CD4-positive, alpha-beta T cell treated with Interferon gamma for 1 hour (primary cell): ENCODE results near the gene C1QL1.

Experiments used
- DNase-seq: peaks from one replicate; pipeline ENCODE4 v3.0.0-alpha.2; 2020

Gene C1QL1

DNA sequence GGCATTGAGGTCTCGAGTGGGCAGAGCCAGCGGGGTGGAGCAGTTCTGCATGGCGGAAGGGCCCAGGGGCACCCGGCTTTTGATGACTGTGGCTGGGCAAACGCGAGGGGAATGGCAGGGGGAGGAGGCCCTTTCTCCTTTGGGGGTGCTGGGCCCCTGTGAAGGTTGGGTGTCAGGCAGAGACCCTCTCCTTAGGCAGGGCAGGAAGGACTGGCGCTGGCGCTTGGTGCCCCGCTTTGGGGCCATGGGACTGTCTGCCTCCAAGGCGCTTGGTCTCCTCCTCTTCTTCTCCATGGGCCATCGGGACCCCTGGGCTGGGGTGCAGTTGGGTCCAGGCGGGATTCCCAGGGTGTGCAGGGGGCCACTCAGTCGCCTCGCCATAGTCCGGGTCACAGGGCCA, 40.0 kb downstream of the C1QL1 start:
- no peak for DNase-seq

DNA sequence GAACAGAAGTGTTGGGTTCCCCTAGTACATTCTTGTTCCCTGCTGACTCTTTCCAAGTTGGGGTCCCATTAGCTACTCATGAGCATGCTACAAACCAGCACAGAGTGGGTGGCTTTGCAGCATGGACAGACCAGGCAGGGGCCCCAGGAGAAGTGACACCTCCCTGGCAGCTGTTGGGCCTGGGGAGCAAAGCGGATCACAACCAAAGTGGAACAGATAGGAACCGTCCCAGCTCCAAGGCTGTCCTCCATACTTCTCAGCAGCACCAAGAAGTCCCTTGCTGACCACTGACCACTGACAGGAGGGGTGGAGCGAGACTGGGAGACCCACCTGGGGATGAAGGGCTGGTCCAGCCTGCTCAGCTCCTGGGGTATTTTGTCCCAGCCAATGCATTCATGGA, 40.4 kb downstream of the C1QL1 start:
- no peak for DNase-seq

DNA sequence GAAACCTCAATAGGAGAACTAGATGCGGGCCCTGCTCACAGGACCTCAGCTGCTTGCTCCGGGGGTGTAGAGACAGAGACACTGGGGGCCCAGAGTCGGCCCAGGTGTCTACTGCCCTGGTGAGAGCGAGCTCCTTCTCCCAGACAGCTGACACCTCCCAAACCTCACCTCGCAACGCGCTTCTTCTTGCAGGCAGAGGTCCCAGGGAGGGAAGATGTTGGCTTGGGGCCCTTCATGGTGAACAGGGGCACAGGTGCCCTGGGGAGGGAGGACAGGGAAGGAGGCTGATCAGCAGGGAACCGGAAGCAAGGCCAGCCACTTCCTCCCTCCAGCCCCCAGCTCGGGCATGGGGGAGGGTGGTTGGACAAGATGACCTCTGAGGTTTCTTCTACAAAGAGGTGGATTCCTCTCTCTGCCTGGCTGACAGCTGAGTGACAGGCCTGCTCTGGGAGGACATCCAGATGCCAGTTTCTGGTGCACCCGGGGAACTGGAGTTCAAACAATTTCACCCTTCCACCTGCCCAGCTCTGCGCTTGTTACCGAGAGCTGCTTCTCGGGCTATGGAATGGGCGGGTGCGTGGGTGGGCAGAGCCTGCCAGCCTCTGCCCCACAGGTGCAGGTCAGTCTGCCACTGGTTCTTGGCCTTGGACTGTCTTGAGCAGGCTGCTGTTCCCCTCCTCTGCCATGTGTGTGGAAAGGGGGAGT, 41.1 kb downstream of the C1QL1 start:
- no peak for DNase-seq

DNA sequence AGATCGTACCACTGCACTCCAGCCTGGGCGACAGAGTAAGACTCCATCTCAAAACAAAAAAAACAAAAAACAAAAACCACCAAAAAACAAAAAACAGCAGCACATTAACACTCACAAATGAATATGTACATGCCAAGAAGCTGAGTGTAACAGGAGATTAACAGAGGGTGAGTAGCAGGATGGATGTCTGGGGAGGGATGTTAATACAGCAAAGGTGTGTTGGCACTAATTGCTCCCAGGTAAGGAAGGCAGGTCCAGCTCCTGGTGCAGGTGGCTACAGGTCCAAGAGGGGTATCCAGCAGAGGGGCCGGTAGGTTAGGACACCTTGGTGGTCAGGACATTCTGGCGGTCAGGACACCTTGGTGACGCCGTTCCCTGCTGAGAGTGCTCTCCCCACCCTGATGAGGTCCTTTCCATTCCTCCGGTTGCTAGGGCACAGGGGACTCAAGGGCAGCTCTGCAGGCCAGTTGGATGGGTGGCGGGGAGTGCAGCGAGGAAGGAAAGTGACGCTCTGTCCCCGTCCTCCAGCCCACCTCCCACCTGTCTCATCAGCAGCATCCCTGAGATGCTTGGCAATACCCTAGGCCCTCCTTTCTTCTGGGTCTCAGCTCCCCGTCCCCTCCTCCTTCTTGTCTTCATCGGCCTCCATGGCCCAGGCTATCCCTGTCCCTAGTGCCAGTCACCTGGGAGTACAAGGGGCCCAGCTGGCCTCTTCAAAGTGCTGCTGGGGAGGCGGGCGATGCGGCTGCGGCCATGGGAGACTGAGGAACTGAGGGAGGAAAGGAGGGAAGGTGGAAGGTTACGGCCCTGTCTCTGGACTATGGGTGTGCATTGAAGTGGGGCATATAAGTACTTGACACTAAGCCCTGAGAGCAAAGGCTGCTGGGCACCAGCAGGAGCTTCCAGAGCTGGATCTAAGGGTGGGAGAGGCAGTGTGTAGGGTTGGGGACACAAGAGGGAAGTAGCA, 42.1 kb downstream of the C1QL1 start:
- DNase-seq, result no peak

DNA sequence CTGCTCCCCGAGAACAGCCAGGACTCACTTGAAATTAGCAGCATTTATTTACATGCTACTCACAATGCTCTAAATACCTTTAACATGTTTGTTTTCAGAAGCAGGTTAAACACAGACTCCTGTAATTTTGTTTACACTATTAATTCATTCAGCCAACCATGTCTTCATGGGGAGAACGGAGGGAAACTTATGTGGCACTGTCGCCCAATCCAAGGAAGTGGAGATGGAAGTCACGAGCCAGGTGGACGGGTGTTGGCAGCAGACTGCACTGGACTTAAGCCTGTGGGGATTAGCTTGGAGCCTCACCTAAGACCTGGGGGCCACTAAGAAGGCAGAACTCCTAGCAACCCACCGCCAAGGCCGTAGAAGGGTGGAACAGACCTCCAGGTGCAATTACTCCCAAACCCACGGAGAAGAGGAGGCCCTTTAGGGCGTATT, 44.0 kb downstream of the C1QL1 start:
- no peak for DNase-seq

DNA sequence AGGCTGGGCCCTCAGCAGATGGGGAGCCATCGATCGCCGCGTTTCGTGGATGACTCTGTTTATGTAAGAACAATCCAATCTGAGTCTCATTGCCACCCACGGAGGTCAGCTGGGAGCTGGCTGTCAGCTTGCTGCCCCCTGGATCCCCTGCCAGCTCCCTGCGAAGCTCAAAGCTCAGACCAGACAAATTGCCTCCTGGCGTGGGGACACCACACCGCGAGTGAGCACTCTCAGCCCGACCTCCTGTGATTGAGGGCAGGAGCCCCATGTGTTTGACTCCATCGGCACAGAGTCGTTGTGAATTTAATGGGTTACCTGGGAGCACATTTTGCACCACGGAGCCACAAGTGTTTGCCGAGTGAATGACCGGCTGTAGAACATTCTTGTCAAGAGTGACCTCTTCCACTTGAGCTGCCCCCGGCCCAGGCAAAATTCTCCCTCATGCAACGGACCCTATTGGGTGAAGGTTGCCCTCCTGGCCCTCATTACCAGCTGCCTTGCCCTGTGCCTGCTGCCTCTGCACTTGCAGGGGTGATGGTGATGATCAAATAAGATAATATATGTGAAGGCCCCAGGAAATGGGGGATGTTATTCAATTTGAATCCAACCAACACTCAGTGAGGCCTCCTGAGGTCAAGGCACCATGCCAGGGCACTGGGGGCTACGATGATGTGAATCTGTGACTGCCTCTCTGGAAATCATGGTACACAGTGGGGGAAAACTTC, 45.2 kb downstream of the C1QL1 start:
- no peak for DNase-seq

DNA sequence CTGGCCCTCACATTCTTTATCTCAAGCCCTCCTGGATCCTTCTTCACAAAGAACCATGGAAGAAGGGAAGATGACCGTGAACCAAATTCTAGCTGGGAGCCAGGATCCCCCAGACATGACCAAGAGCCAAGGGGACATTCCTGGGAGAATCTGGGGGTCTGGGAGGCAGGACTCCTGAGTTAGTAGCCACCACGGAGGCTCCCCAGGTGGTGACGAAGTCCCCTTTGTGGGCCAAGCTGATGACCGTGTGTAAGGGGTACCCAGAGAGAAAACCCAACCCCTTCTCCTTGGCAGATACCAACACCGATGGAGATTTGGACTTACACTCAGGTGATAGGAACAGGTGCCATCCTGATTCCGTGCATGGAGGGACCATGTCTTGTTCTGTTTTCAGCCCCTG, 46.0 kb downstream of the C1QL1 start:
- no peak for DNase-seq

DNA sequence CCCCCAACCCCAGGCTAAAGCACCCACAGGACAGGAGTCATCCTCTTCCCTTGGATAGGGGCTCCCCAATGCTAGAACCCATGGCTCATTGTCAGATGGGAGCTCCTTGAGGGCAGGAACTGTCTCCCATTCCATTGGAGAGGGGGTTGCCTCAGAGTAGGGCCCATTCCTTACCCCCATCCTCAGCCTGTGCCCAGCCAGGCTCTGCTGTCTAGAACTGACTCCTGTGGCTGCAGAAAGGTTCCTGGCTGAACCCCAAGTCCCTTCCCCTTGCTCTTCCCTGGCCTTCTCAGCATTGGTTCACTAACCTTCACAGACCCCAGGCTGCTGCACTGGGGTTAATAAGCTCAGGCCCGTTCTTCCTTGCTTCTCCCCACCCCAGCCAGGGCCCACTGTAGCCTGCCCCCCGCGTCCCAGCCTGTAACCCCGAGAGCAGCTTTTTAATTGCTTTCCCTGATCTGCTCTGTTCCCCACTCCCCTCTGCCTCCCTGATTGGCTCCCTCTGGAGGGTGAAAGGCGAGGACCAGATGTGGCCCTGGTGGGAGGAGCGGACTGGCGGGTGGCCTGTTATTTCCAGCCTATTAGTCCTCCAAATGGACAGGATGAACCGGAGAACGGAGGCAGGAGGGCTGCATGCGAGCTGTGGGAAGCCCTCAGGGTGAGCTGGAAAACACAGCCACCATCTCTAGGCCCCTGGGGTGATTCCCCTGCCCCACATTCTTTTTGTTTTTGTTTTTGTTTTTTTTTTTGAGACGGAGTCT, 46.8 kb downstream of the C1QL1 start:
- no peak for DNase-seq

DNA sequence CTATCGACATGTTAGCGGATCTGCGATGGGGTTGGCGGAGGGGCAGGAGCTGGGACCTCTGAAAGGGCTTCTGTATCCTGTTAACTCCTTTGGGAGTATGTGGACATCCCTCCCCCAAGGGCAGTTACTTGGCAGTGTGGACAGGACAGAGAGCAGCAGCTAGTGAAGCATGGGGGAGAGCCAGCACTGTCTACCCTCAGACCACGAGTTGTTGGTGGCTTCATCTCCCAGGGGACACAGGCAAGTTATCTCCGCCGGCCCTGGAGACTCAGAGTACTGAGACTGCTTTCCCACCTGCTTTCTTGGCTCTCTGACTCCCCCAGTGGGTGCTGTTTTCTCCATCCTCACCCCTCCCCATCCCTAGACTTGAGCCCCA, 47.5 kb downstream of the C1QL1 start:
- no peak for DNase-seq

DNA sequence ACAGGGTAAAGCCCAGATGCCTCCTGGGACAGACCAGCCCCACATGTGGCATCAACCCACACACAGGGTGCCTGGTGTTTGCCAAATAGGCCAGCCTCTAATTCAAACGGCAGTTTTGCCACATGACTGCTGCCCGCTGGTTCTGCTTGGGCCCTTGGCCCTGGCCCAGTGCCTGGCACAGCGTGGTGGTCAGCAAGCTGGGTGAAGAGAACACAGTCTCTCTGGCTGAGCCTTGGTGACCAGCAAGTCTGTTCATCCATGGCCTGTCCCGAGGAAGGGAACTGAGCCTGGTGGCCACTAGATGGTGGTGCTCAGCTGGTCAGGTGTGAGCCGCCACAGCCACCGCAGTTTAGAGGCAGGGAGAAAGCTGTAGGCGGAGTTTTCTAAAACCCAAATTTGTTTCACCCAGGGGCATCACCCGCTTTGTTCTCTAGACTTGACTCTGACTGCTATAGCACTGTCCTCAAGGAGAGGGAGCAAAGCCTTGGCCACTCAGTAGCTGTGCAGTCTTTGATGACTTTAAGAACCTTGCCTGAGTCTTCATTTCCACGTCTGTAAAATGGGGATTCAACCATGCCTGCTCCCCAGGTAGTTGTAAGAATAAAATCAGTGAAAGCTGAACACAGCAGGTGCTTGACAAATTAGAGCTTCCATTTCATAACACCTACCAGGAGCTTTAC, 48.1 kb downstream of the C1QL1 start:
- peak; percentile 62 for DNase-seq

DNA sequence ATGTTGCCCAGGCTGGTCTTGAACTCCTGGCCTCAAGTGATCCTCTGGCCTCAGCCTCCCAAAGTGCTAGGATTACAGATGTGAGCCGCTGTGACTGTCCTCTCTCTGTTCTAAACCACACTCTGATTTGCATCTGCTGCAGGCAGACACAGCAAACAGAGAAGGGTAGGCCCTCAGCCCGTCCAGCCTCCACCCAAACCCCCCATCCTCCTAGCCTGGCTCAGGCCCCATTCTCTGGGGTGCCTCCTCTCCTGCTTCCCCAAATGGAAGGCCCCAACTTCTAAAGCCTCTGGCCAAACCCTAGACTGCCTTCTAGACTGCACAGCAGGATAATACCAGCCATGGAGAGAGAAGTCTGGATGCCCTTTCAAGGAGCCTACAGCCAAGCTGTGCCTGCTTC, 48.7 kb downstream of the C1QL1 start:
- no peak for DNase-seq

DNA sequence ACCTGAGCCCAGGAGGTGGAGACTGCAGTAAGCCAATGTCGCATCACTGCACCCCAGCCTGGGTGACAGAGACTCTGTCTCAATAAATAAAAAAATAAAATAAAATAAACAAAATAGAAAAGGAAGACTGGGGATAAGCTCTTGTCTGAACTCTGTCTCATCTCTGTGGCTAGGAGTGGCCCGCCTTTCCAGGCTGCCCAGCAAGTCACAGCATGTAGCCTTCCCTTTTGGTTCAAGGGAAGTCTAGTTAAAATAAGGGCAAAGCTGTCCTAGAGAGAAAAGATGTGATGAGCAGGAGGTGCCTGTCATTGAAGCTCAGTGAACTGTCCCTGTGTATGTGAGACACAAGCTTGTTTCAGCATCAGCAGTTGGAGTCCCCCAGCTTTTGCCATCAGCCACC, 50.1 kb downstream of the C1QL1 start:
- no peak for DNase-seq

DNA sequence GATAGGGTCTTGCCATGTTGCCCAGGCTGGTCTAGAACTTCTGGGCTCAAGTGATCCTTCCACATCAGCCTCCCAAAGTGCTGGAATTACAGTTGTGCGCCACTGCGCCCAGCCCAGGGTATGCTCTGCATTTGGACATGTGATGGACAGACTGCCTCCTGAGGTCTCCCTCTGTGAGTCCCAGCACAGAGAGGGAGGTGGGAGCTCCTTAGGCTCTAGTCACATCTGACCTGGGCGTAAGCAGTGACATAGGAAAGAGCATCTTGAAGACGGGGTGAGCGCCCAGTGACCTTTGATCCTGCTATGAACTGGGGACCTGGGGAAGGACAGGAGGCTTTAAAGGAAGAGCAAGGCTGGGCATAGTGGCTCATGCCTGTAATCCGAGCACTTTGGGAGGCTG, 50.6 kb downstream of the C1QL1 start:
- no peak for DNase-seq

DNA sequence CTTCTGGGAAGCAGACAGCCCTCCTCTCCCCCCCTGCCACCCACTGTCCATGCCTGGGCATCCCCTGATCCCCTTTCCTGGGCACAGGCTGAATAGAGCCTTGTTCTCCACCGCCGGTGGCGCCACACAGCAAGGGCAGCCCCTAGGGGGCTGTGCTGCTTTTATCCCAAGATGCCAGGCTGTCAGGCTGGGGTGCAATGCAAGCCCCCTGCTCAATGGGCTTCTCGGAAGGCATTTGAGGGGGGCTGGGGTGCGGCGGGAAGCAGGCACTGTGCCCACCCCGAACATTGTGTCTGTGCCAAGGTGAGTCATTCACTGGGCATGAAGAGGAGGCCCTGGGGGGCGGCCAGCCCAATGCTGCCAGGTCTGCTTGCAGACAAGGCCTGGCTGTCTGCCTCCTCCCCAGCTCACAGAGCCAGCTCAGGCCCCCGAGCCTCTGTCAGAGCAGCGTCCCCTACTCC, 51.3 kb downstream of the C1QL1 start:
- no peak for DNase-seq

DNA sequence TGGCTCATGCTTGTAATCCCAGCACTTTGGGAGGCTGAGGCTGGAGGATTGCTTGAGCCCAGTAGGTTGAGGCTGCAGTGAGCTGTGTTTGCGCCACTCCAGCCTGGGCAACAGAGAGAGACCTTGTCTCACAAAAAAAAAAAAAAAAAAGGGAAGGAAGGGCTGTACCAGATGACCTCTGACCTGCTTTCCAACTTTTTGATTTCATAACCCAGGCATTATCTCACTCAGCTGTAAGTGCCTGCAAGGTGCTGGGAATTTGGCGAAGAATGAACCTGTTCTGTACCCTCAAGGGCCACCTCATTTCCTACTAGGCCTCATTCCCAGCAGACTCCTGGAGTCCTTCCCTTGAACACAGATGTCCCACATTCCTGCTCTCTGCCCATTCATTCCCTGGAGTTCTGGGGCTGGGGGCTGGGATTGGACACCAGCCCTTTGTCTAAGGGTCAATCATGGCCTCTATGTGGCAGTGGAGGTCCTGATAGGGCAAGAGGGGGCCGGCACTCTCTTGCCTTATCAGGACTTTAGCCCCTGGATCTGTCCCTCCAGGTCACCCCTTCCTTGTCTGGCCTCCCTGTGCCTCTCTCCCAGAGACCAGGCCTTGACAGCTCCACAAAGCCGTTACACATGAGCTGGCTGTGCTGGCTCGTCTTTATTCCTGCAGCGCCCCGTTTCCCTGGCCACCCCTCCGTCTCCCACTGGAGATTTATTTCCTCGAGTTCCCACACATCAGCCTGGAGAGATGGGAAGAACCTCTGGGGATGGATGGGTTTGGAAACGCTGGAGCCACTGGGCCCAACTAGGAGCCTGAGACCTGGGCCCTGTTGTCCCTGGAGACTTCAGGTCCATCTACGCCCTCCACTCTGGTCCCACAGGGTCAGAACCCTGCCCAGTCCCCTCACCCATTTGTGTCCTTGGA, 52.0 kb downstream of the C1QL1 start:
- no peak for DNase-seq

DNA sequence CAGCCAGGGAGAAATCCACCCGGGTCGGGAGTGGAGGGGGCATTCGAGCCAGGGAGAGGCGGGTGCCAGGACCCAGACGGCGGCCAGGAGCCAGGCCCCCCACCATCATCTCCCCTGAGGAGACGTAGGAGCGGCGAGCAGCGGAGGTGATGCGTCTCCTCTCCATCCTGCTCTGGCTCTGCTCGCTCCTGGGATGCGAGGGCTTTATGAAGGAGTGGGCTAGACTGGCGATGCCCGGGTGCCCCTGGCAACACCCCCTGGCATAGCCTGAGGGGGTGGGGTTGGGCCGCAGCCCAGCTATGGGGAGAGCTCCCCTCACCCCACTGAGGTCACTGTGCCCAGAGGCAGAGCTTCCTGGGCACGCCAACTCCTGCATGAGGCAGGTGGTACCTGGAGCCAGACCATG, 52.8 kb downstream of the C1QL1 start, which contains the start of gene GFAP:
Gene GFAP (minus strand): TSS at position 180 of the 406 bp plus-strand sequence. CDS start 14 bp downstream, at position 166.
- DNase-seq, result no peak

DNA sequence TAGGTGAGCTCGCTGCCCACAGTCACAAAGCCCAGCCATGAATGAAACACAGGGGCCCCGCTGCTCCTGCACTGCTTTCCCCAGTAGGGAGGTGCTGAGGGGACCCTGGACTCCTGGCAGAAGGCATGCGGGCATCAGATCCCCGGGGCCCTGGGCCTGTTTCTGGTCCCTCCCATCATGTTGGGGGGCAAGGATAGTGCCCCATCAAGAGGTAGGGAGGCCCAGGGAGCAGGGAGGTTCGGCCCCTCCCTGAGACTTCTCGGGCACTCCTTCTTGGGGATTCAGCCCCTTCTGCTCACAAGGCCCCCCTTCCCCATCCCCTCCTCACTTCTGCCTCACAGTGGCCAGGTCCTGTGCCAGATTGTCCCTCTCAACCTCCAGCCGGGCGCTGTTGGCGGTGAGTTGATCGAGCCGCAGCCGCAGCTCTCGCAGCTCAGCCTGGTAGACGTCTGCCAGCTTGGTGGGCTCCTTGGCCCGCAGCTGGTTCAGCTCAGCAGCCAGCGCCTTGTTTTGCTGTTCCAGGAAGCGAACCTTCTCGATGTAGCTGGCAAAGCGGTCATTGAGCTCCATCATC, 53.3 kb downstream of the C1QL1 start:
- no peak for DNase-seq

DNA sequence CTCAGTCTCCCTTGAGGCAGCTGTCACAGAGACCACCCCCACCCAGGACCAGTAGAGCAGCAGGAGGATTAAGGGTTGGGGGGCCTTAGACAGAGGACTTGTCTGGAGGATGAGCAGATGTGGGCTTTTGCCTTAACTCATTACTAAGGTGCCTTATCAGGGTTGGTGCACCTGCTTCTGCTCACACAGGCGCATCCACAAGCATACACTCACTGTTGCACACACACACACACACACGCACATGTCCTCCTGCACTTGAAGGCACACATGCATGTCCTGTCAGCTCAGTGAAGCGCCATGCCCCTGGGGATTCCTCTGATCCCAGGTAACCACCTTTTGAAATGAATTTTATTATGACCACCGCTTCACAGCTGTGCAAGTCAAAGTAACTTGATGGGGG, 54.0 kb downstream of the C1QL1 start:
- DNase-seq, result no peak

DNA sequence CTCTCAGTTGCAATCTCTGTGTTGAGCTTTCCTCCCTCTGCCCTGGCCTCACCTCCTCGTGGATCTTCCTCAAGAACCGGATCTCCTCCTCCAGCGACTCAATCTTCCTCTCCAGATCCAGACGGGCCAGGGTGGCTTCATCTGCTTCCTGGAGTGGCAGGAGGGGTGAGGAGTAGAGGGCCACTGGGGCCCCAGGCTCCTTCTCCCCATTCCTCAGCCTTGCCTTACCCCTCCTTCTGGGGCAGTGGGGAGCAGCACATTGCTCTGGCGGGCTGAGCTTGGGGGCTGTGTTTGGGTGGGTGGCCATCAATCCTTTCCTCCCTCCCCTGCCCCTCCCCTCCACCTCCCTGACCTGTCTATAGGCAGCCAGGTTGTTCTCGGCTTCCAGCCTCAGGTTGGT, 54.4 kb downstream of the C1QL1 start:
- DNase-seq, result no peak

DNA sequence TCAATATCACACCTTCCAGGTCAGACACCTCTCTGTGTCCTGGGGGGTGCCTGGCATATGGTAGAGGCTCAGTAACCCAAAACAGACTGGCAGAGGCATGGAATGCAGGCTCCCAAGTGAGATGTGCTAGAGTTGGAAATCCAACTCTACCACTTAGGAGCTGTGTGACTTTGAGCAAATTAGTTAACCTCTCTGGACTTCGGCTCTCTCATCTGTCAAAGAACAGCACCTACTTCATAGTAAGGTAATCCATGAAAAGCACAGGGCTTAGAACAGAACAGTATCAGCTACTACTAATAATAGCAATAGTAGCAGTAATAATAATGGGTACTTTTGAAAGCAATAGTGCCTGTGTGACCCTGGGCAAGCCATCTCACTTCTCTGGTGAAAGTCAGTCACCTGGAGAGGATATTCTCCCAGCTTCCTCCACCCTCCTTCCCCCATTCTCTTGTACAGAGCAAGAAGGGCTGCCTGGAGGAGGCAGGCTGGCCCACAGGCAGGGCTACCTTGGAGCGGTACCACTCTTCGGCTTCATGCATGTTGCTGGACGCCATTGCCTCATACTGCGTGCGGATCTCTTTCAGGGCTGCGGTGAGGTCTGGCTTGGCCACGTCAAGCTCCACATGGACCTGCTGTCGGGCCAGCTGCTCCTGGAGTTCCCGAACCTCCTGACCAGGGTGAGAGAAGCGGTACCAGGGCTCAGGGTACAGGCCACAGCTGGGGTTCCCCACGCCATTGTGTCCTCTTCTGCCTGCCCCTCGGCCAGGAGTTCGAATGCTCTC, 55.1 kb downstream of the C1QL1 start:
- DNase-seq, result no peak
